ENCODE results near the gene SUSD1.

SUSD1 gene

DNA sequence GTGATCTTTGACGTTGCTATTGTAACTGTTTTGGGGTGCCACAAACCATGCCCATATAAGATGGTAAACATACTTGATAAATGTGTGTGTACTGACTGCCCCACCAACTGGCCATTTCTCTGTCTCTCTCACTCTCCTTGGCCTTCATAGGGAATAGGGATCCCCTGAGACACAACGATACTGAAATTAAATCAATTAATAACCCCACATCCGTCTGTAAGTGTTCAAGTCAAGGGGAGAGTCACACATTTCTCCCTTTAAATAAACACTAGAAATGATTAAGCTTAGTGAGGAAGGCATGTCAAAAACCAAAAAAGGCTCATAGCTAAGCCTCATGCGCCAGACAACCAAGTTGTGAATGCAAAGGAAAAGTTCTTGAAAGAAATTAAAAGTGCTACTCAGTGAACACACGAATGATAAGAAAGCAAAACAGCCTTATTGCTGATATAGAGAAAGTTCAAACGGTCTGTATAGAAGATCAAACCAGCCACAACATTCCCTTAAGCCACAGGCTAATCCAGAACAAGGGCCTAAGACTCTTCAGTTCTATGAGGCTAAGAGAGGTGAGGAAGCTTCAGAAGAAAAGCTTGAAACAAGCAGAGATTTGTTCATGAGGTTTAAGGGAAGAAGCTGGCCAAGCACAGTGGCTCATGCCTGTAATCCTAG is 167.4 kb downstream of the SUSD1 start:
- DNase-seq, result no peak

DNA sequence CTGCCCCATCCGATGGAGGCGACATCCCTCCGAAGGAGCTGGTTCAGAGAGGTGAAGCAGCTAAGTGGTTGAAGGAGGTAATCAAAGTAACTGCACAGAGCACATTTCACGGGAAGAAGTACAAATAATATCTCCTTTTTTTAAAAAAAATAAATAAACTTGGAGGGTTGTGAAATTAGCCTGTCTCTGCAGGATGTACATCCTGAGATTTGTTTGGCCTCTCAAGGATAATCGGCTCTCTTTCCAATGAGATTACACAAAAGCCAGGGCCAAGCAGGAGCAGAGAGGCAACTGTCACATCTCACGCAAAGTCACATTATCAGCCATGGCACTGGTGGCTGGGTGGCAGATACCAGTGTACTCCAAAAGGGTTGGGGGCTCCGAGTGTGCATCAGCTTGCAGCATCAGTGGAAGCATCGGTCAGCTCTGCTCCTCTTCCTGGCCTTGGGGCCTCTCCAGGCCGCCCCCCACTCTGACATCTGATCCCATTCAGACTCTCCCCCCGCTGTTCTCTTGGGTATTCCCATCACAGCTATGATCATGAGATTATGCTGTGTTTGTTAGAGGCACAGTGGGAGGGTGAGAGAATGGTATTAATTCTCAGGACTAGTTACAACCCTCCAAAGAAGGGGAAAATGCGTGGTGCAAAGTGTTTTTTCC is 168.6 kb downstream of the SUSD1 start:
- no peak for DNase-seq

DNA sequence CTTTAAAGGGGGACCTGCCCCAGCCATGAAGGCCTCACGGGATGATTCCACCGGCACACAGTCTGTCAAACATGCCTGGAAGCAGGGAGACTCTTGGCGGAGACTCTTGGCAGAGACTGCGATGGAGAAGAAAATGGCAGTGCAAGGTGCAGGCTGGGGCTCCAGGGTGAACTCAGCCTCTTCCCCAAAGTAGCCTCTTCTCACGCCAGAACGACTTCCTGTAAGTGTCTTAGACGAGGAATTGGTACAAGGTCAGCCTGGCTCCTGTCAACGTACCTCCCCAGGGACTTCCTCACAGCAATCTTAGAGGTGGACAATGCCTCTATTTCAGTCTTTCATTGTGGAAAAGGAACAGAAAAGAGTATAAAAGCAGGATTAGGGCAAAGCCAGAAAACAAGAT is 169.2 kb downstream of the SUSD1 start:
- DNase-seq, result no peak

DNA sequence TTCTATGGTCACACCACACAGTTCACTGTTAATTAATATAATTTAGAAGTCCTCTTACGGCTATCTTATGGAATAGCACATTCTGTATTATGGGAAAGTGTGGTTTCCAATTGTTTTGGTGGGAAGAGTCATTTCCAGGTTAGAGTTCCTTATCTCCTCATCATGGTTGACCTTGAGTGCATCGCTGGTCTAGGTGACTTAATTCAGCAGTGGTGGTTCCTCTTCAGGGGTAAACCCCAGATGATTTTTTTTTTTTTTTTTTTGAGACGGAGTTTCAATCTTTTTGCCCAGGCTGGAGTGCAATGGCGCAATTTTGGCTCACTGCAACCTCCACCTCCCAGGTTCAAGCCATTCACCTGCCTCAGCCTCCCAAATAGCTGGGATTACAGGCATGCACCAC is 171.6 kb downstream of the SUSD1 start:
- DNase-seq, result no peak

DNA sequence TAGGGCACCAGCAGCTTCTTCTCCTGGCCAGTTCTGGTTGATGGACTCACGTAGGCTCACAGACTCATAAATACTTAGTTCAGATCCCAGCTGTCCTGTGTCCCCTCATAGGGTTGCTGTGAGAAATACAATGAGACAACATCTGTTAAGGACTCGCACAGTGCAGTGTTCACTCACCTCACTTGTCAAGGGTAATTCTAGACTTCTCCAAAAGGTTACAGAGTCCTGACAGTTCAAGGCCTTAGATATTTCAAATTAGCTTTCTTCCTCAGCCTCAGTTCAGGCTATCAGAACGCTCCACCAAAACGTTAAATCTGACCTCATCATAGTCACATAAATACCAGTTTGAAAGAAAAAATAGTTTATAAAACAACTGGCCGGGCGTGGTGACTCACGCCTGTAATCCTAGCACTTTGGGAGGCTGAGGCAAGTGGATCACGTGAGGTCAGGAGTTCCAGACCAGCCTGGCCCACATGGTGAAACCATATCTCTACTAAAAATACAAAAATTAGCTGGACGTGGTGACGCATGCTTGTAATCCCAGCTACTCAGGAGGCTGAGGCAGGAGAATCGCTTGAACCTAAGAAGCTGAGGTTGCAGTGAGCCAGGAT is 172.1 kb downstream of the SUSD1 start:
- DNase-seq, result no peak

DNA sequence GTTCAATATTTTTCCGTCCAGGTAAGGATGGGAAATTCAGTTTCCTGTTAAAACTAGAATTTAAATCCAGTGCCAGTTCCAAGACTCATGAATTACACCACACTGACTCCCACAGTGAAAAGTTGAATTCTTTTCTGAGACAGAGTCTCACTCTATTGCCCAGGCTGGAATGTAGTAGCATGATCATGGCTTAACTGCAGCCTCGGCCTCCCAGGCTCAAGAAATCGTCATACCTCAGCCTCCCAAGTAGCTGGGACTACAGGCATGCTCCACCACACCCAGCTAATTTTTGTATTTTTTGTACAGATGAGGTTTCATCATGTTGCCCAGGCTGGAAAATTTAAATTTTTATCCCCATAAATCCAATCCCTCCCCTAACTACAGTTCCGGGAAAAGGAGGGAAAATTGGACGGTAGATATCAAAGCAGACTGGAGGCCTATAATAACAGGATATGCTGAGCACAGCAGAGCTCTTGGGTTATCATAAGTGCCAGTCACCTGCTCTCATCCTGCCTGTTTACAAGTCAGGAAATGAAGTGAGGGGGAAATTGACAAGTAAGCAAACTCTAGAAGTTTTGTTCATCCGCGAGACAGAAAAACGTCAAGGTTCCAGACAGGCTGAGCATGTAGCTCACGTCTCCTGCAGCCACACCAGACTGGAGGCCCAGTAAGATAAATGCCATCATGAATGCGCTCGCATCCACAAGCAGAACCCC is 172.8 kb downstream of the SUSD1 start:
- DNase-seq, result no peak

DNA sequence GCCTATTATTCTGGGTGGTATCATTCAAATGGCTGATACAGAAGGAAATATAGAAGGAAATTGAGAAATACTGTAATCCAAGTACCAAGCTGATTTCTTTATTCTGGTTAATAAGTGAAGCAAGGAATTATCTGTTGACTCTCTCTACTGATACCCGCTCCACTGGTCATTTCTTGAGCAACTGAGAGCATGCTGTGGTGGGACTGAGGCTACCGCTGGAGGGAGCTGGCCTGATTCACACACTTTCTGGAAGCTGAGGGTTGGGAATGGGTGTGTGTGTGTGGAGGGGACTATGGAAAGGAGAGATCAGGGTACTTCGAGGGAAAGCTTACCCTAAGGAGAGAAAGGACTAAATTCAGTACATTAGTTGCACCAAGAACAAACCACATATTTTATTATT is 174.4 kb downstream of the SUSD1 start:
- DNase-seq, result no peak

DNA sequence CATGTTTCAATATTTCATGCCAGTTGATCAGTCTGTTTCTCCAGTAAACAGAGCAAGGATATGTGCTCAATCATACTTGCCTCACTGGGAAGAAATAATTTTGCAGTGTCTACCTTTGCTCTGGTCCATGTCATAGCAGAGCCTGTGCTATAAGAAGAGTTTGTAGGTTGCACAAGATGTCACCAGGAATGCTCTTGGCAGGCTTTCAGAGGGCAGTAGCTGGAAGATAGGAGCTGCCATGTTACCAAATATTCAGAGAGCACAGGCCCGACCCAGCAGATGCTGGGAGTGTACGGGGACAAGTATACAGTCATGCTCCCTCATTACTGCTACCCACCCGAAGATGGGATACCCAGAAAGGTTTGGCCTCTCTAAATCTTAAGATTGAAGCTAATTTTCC is 175.8 kb downstream of the SUSD1 start:
- DNase-seq, result no peak

DNA sequence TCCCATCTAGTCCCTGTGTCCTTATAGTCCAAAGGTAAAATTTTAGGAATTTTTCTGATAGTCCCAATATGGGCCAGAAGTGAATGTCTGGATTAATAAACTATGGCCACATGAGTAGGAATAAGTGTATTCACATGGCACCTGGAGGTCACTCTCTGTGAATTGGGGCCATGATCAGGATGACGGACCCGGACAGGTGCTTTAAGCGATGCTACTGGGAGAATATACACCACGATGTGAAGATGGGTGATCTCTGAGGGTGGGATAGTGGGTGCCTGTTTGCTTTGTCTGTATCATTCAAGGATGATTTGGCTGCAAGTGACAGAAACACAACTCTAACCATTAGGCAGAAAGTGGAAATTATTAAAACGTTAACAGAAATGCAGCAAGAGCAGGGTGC is 177.3 kb downstream of the SUSD1 start:
- DNase-seq, result no peak

DNA sequence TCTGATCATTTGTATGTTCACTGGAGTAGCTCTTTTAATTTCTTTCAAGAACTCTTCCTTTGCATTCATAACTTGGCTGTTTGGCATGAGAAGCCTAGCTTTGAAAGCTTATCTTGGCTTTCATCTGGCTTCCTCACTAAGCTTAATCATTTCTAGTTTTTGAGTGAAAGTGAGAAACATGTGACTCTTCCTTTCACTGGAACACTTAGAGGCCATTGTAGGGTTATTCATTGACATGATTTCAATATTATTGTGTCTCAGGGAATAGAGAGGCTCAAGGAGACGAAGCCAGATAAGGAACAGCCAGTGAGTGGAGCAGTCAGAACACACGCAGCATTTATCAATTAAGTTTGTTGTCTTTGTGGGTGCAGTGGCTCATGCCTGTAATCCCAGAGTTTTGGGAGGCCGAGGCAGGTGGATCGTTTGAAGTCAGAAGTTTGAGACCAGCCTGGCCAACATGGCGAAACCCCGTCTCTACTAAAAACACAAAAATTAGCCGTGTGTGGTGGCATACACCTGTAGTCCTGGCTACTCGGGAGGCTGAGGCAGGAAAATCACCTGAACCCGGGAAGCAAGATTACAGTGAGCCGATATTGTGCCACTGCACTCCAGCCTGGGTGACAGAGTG is 180.2 kb downstream of the SUSD1 start:
- no peak for DNase-seq

DNA sequence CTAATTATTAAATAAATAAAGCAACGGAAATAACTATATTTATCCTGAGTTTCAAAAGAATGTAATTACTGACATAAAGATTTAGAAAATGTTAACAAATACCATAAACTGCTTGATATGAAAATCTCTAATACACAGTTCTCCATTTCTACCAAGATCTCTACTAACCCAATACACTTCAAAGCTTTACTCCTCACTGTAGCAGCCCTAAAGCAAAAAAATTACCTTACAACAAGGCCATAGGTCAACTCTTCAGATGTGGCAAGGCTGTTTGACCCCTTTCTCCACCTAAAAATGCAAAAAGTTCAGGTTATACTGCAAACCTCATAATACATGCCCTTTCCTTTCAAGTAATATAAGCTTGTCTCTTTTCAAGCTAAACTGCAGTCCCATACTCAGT is 181.8 kb downstream of the SUSD1 start:
- no peak for DNase-seq

DNA sequence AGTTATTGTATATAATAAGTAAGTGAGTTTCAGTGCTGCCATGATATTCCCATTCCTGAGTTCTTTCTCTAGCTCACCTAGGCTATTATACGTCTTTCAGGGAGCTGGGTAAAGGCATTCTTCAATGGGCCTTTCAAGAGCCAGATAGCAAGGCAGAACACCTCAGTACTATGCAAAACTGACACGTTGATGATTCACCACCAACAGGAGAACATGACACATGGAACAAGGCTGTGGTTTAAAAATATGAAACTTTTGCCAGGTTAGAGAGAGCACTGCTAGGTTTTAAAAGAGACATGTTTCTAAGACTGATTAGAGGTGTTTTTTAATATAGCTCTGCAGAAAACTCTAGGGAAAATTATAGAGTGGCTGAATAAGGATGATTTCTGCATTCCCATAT is 182.6 kb downstream of the SUSD1 start:
- no peak for DNase-seq

DNA sequence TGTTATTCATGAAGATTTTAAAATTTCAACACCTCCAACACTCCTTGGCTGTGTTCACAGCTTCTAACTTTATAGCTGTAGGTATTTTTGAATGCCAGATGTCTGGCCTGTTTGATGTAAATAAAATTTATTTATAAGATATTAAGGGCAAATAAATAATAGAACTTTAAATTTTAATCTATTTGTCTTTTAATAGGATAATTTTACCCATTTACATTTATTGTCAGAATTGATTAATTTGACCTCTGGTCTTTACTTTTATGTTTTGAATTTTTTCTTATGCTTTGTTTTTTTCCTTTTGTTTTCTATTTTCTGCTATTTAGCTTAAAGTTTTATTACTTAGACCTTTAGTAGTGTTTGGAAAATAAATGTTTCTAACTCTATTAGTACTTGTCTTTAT is 183.9 kb downstream of the SUSD1 start:
- no peak for DNase-seq

Measured in stimulated activated CD4-positive, alpha-beta T cell treated with anti-CD3 and anti-CD28 coated beads, Interleukin-12 subunit alpha, Interleukin-12 subunit beta, amount 100 ng/mL, for 4 hours (primary cell).